CD14-positive monocyte (primary cell): Measurements from ENCODE around the gene DDX5. TPM values are rescaled to one million over a fixed set of nuclear protein-coding genes. Genes with fewer than 3 reads are reported as not detected.
"Not testable (repeated sequence)": the region's sequence is repeated elsewhere in the genome, so short reads cannot be mapped to it uniquely, and the experiment has no call there.

ENCODE experiments used
- DNase-seq, 3 donors: peaks; one replicate each; pipeline ENCODE4 v3.0.0-alpha.2; 2011 to 2022
- H2AFZ ChIP-seq: 2 replicates; pipeline ENCODE4 v1.6.0; 2012; ENCODE audit warnings: mild to moderate bottlenecking, low read depth, low read length, inconsistent platforms; ENCODE audit not compliant: insufficient read depth, poor library complexity, severe bottlenecking
- H3K27ac ChIP-seq, 2 donors: 1 replicate in 1 of 2; 2 replicates in 1 of 2; pipeline ENCODE4 v1.5.1; 2012 to 2013; ENCODE audit warnings: low read length in 2 of 2, control low read depth in 1 of 2, inconsistent platforms in 1 of 2, low read depth in 1 of 2, mild to moderate bottlenecking in 1 of 2
- H3K27me3 ChIP-seq, 2 donors: one replicate each; pipeline versions ENCODE4 v1.6.0 to v1.6.1; 2011 to 2013; ENCODE audit warnings: low read length in 2 of 2; ENCODE audit not compliant: control insufficient read depth in 2 of 2, insufficient read depth in 2 of 2
- H3K36me3 ChIP-seq, 2 donors: replicated peaks in 1 of 2; 1 replicate in 1 of 2; 2 replicates in 1 of 2; pipeline versions ENCODE4 v1.5.1 to v1.6.1; 2012 to 2013; ENCODE audit warnings: low read length in 2 of 2, control low read depth in 1 of 2, inconsistent platforms in 1 of 2, mild to moderate bottlenecking in 1 of 2; ENCODE audit not compliant: insufficient read depth in 2 of 2, control insufficient read depth in 1 of 2
- H3K4me1 ChIP-seq, 2 donors: 1 replicate in 1 of 2; 2 replicates in 1 of 2; pipeline versions ENCODE4 v1.5.1 to v1.6.1; 2012 to 2013; ENCODE audit warnings: low read length in 2 of 2, control low read depth in 1 of 2, inconsistent platforms in 1 of 2, mild to moderate bottlenecking in 1 of 2, moderate library complexity in 1 of 2; ENCODE audit not compliant: insufficient read depth in 2 of 2, control insufficient read depth in 1 of 2
- H3K4me2 ChIP-seq: replicated peaks from 2 replicates; pipeline ENCODE3; 2012; ENCODE audit warnings: low read length, moderate library complexity, mild to moderate bottlenecking; ENCODE audit not compliant: poor library complexity, severe bottlenecking; ENCODE audit errors: extremely low read depth
- H3K4me3 ChIP-seq, 3 experiments: fragments of 200-600 bp in 1 of 3; sonication (generic) in 1 of 3; replicated peaks in 1 of 3; 1 replicate in 2 of 3; 2 replicates in 1 of 3; pipeline ENCODE4 v1.5.1; 2011 to 2013; ENCODE audit warnings: low read length in 3 of 3, mild to moderate bottlenecking in 3 of 3, control low read depth in 2 of 3, low read depth in 2 of 3, inconsistent platforms in 1 of 3, moderate library complexity in 1 of 3
- H3K79me2 ChIP-seq: 2 replicates; pipeline ENCODE4 v1.6.0; 2012; ENCODE audit warnings: mild to moderate bottlenecking, control low read depth, inconsistent platforms, low read length, moderate library complexity; ENCODE audit not compliant: insufficient read depth
- H3K9ac ChIP-seq: 2 replicates; pipeline ENCODE4 v1.6.0; 2017; ENCODE audit warnings: low read length, mild to moderate bottlenecking; ENCODE audit not compliant: insufficient read depth, poor library complexity, severe bottlenecking
- H3K9me3 ChIP-seq, 2 donors: replicated peaks in 1 of 2; 1 replicate in 1 of 2; 2 replicates in 1 of 2; pipeline versions ENCODE4 v1.5.1 to v1.6.1; 2012 to 2013; ENCODE audit warnings: low read length in 2 of 2, control low read depth in 1 of 2; ENCODE audit not compliant: control insufficient read depth in 1 of 2, insufficient read depth in 1 of 2
- H4K20me1 ChIP-seq: 2 replicates; pipeline ENCODE4 v1.6.0; 2012; ENCODE audit warnings: mild to moderate bottlenecking, low read length, control low read depth, moderate library complexity; ENCODE audit not compliant: insufficient read depth
- H3K27ac Mint-ChIP-seq, 7 donors: one replicate each; pipeline ENCODE4 v1.8.0; 2020; ENCODE audit warnings: mild to moderate bottlenecking in 7 of 7, mixed read lengths in 7 of 7, moderate library complexity in 6 of 7, inconsistent platforms in 2 of 7
- H3K27me3 Mint-ChIP-seq, 3 donors: one replicate each; pipeline ENCODE4 v1.8.0; 2021 to 2022; ENCODE audit warnings: low read depth in 3 of 3, mild to moderate bottlenecking in 3 of 3, mixed read lengths in 3 of 3, moderate library complexity in 3 of 3, inconsistent platforms in 1 of 3
- H3K36me3 Mint-ChIP-seq, 2 donors: one replicate each; pipeline ENCODE4 v1.8.0; 2020; ENCODE audit warnings: mixed read lengths in 2 of 2, inconsistent platforms in 1 of 2, mild to moderate bottlenecking in 1 of 2
- H3K4me1 Mint-ChIP-seq: one replicate; pipeline ENCODE4 v1.8.0; 2020; ENCODE audit warnings: mild to moderate bottlenecking, mixed read lengths
- H3K4me3 Mint-ChIP-seq, 2 donors: one replicate each; pipeline ENCODE4 v1.8.0; 2020; ENCODE audit warnings: mild to moderate bottlenecking in 2 of 2, mixed read lengths in 2 of 2, moderate library complexity in 1 of 2
- H3K9me3 Mint-ChIP-seq, 7 donors: one replicate each; pipeline ENCODE4 v1.8.0; 2020 to 2022; ENCODE audit warnings: mixed read lengths in 7 of 7, mild to moderate bottlenecking in 6 of 7, moderate library complexity in 6 of 7, inconsistent platforms in 2 of 7
- WGBS: methylation state at CpG from one replicate; pipeline ENCODE4 v1.1.5; 2013; ENCODE audit warnings: missing lambda C conversion rate; ENCODE audit not compliant: insufficient coverage; 5-methylcytosine and 5-hydroxymethylcytosine counted together
- intact Hi-C, 2 donors: fragments of 100-400 bp; cut with micrococcal nuclease; formaldehyde crosslinking; loops; one replicate each; pipeline versions ENCODE4 v1.15.0 to v1.15.1; 2023
- polyA plus RNA-seq, 3 donors: library from polyadenylated mRNA; depleted of rRNA in 1 of 3; unstranded in 2 of 3; stranded (reverse) in 1 of 3; fragments of 300-500 nt in 2 of 3; fragments of >200 nt in 1 of 3; fragmentation: Illumina TruSeq in 2 of 3; gene quantifications; 1 replicate in 2 of 3; 2 replicates in 1 of 3; pipeline ENCODE4 v1.2.3, GENCODE V29; 2012 to 2021
- TF ChIP-seq, protein P1 (sequence below): fragments of 200-600 bp; IDR thresholded peaks from one replicate; pipeline ENCODE4 v1.8.0; 2022; ENCODE audit warnings: antibody characterized with exemption, mild to moderate bottlenecking

DDX5 gene
- polyA plus RNA-seq, 3 donors, result 642 to 2,061 (median 777) TPM

DNA sequence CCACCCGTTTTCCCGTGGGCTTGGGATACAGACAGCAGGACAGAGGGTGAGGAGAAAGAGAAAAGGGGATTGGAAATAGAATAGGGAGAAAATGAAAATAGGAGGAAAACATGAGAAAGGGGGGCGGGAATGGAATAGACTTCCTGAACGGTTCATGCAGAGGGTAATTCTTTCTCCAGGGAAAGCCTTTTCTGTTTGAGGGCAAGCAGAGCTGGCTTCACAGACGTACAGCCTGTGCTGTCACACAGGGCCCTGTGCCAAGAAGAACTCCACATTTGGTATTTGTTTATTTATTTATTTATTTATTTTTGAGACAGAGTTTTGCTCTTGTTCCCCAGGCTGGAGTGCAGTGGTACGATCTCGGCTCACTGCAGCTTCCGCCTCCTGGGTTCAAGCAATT is 45.1 kb downstream of the DDX5 start:
- Histone ChIP-seq H4K20me1 (no peaks in the 10 kb centered on the region), H3K27ac (no peak overlapping the region), H3K36me3 (peaks cover 55 to 83% of the 10 kb centered on the region in 2 donors), H3K27me3 (no peaks in the 10 kb centered on the region), H3K9ac (no peak overlapping the region), H3K4me3 (no peak overlapping the region), H3K79me2 (peaks cover 36% of the 10 kb centered on the region), H3K4me1 (peaks cover 20 to 27% of the 10 kb centered on the region in 2 donors), H2AFZ (no peak overlapping the region), H3K4me2 (no peak overlapping the region), H3K9me3 (no peaks in the 10 kb centered on the region)
- H3K36me3 Mint-ChIP-seq, result peaks cover 62 to 83% of the 10 kb centered on the region in 2 donors
- intact Hi-C loops, result no loop called here
- H3K27me3 Mint-ChIP-seq, result no peaks in the 10 kb centered on the region
- peaks cover 0 to 3% (median 0%) of the 10 kb centered on the region in 7 donors for H3K9me3 Mint-ChIP-seq
- WGBS, result 100% methylated on average over 3 of the region's 8 CpGs
- peak overlapping the region in 1 of 7 donors; percentile 44 for H3K27ac Mint-ChIP-seq
- TF ChIP-seq, protein P1, sequence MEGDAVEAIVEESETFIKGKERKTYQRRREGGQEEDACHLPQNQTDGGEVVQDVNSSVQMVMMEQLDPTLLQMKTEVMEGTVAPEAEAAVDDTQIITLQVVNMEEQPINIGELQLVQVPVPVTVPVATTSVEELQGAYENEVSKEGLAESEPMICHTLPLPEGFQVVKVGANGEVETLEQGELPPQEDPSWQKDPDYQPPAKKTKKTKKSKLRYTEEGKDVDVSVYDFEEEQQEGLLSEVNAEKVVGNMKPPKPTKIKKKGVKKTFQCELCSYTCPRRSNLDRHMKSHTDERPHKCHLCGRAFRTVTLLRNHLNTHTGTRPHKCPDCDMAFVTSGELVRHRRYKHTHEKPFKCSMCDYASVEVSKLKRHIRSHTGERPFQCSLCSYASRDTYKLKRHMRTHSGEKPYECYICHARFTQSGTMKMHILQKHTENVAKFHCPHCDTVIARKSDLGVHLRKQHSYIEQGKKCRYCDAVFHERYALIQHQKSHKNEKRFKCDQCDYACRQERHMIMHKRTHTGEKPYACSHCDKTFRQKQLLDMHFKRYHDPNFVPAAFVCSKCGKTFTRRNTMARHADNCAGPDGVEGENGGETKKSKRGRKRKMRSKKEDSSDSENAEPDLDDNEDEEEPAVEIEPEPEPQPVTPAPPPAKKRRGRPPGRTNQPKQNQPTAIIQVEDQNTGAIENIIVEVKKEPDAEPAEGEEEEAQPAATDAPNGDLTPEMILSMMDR, result no peak
- DNase-seq, result no peak
- H3K4me3 Mint-ChIP-seq, result no peak overlapping the region
- H3K4me1 Mint-ChIP-seq, result peaks cover 21% of the 10 kb centered on the region

DNA sequence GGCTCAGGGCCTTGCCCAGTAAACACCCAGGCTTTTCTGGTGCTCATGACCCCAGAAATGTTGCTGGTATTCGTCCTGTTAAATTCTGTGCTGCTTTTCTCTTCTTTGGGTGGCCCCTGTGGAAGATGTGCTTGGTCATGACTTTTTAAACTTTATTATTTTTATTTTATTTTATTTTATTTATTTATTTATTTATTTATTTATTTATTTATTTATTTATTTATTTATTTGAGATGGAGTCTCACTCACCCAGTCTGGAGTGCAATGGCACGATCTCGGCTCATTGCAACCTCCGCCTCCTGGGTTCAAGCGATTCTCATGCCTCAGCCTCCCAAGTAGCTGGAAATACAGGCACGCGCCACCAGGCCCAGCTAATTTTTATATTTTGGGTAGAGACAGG is 46.3 kb downstream of the DDX5 start:
- peaks cover 46% of the 10 kb centered on the region for H3K79me2 ChIP-seq
- H3K27me3 ChIP-seq, DNase-seq, H3K9ac ChIP-seq, H2AFZ ChIP-seq, H4K20me1 ChIP-seq, H3K9me3 Mint-ChIP-seq, H3K4me3 Mint-ChIP-seq, H3K4me3 ChIP-seq, H3K9me3 ChIP-seq, H3K27me3 Mint-ChIP-seq, H3K27ac Mint-ChIP-seq, H3K4me2 ChIP-seq: not testable (repeated sequence)
- intact Hi-C loops, result loop anchor here (5.0 kb wide), 1 partner anchor 38 kb away; no protein-coding TSS in a partner anchor
- H3K4me1 ChIP-seq, result peaks cover 32 to 38% of the 10 kb centered on the region in 2 donors
- H3K27ac ChIP-seq, result peak overlapping the region in 1 of 2 donors; percentile 42
- H3K4me1 Mint-ChIP-seq, result peaks cover 32% of the 10 kb centered on the region
- peaks cover 55 to 78% of the 10 kb centered on the region in 2 donors for H3K36me3 Mint-ChIP-seq
- H3K36me3 ChIP-seq, result peaks cover 43 to 77% of the 10 kb centered on the region in 2 donors
- WGBS, result 100% methylated on average over 5 of the region's 7 CpGs
